Ovary (tissue), 3 donors: ENCODE data around the gene COL6A1.

Source experiments
- CTCF ChIP-seq, 3 donors: fragments of 450-650 bp in 2 of 3; fragments of 200-600 bp in 1 of 3; IDR thresholded peaks; one replicate each; pipeline versions ENCODE4 v1.5.1 to v1.8.0; 2016 to 2022; ENCODE audit warnings: antibody characterized with exemption in 3 of 3, mild to moderate bottlenecking in 1 of 3
- EP300 ChIP-seq: sonication (generic); formaldehyde crosslinking; IDR thresholded peaks from one replicate; pipeline ENCODE4 v1.6.1; 2017; ENCODE audit warnings: antibody characterized with exemption
- donor health status: DM: no; HTN: no; CAD: no.

GRCh38 chr21:45957981-45958600, 23.5 kb upstream of the COL6A1 start:
- no peak for TF ChIP-seq EP300
- TF ChIP-seq CTCF (IDR thresholded peaks at IDR 0.05), result no peak
